Osteoblast (primary cell): ENCODE measurements around the gene CDH4. TPM values are rescaled to one million over a fixed set of nuclear protein-coding genes. Genes with fewer than 3 reads are reported as not detected.
A peak's percentile ranks its signal among the peaks of the same experiment; 100 is the strongest.

Experiments
- DNase-seq: peaks from one replicate; pipeline ENCODE4 v3.0.0; 2011; ENCODE audit warnings: low spot score, mixed read lengths; ENCODE audit not compliant: insufficient read length; ENCODE audit errors: missing footprints
- H2AFZ ChIP-seq: 2 replicates; pipeline ENCODE4 v1.6.0; 2011; ENCODE audit warnings: mild to moderate bottlenecking, low read length
- H3K27ac ChIP-seq: 2 replicates; pipeline ENCODE4 v1.5.1; 2011; ENCODE audit warnings: mild to moderate bottlenecking, low read depth, low read length, moderate library complexity
- H3K27me3 ChIP-seq: 2 replicates; pipeline ENCODE4 v1.6.0; 2012; ENCODE audit warnings: mild to moderate bottlenecking, control low read depth, inconsistent platforms, low read length, moderate library complexity; ENCODE audit not compliant: insufficient read depth
- H3K36me3 ChIP-seq: 2 replicates; pipeline ENCODE4 v1.5.1; 2011; ENCODE audit warnings: mild to moderate bottlenecking, low read length, control low read depth, moderate library complexity; ENCODE audit not compliant: insufficient read depth
- H3K4me1 ChIP-seq: 2 replicates; pipeline ENCODE4 v1.5.1; 2011; ENCODE audit warnings: mild to moderate bottlenecking, low read length, control low read depth, moderate library complexity; ENCODE audit not compliant: insufficient read depth
- H3K4me2 ChIP-seq: 2 replicates; pipeline ENCODE4 v1.6.0; 2011; ENCODE audit warnings: mild to moderate bottlenecking, low read length; ENCODE audit not compliant: insufficient read depth
- H3K4me3 ChIP-seq: fragments of 200-600 bp; sonication (generic); 3 replicates; pipeline ENCODE4 v1.5.1; 2012; ENCODE audit warnings: mild to moderate bottlenecking, low read length, inconsistent platforms; ENCODE audit not compliant: insufficient read depth
- H3K79me2 ChIP-seq: 2 replicates; pipeline ENCODE4 v1.6.0; 2012; ENCODE audit warnings: mild to moderate bottlenecking, low read length, control low read depth, inconsistent platforms; ENCODE audit not compliant: insufficient read depth
- H3K9me3 ChIP-seq: 2 replicates; pipeline ENCODE4 v1.5.1; 2011; ENCODE audit warnings: low read depth, low read length, control low read depth
- H4K20me1 ChIP-seq: 2 replicates; pipeline ENCODE4 v1.6.0; 2012; ENCODE audit warnings: mild to moderate bottlenecking, low read length, control low read depth; ENCODE audit not compliant: insufficient read depth
- CTCF ChIP-seq: IDR thresholded peaks from 2 replicates; pipeline ENCODE4 v1.5.1; 2011; ENCODE audit warnings: mild to moderate bottlenecking, low read depth, low read length, moderate library complexity; ENCODE audit errors: extremely low read depth
- total RNA-seq: library from RNA; depleted of rRNA; stranded (reverse); fragments of >200 nt; gene quantifications from 2 replicates; pipeline ENCODE4 v1.2.3, GENCODE V29; 2012

CDH4 gene
- total RNA-seq, 1 donor: 1.1 TPM

- no peaks in the 10 kb centered on the region for H3K36me3 ChIP-seq
- no peak overlapping the region for H2AFZ ChIP-seq
- no peak for TF ChIP-seq CTCF
- H3K27ac ChIP-seq: no peak overlapping the region
- H3K4me3 ChIP-seq: no peak overlapping the region
- DNase-seq: peak; percentile 35
- no peaks in the 10 kb centered on the region for H3K4me1 ChIP-seq
- H3K9me3 ChIP-seq: no peaks in the 10 kb centered on the region
- H3K4me2 ChIP-seq: no peak overlapping the region
- H3K79me2 ChIP-seq: no peaks in the 10 kb centered on the region
- peaks cover 23% of the 10 kb centered on the region for H3K27me3 ChIP-seq
- H4K20me1 ChIP-seq: no peaks in the 10 kb centered on the region
Measured at GRCh38 chr20:61967300-61967699, 715.2 kb downstream of the CDH4 start.

DNA sequence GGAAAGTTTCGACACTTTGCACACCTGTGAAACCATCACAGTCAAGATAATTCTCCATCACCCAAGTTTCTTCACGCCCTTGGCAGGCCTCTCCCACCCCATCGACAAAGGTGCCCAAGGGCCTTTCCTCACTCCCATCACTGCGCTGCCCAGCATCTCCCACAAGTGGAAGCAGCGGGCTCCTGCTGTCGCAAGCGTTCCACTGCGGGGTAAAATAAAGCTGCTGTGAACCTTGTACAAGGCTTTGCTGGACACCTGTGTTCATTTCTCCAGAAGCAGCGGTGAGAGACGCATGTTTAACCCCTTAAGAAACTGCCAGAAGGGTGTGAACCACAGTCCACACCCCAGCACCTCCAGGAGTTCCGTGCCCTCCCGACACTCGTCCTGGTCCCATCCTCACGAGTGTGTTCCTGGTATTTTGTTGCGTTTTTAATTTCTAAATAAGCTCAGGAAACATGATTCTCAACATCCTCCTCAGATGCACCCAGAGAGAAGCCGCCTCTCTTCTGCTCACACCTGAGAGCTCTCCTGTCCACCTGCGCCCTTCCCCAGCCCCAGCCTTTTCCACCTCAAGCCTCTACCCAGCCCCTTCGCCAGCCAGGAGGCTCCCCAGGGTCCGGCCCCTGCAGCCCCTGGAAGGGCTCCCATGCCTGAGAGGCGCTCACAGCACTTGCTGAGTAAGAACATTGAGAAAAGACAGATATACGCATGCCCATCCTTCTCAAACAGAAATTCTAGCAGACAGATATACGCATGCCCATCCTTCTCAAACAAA is 716.2 kb downstream of the CDH4 start:
- H3K27ac ChIP-seq: no peak overlapping the region
- H3K4me1 ChIP-seq: no peaks in the 10 kb centered on the region
- no peak for TF ChIP-seq CTCF
- H3K4me2 ChIP-seq: no peak overlapping the region
- no peaks in the 10 kb centered on the region for H3K79me2 ChIP-seq
- no peaks in the 10 kb centered on the region for H3K36me3 ChIP-seq
- H4K20me1 ChIP-seq: no peaks in the 10 kb centered on the region
- H3K27me3 ChIP-seq: peaks cover 23% of the 10 kb centered on the region
- peak; percentile 86 for DNase-seq
- H3K9me3 ChIP-seq: no peaks in the 10 kb centered on the region
- no peak overlapping the region for H2AFZ ChIP-seq
- H3K4me3 ChIP-seq: no peak overlapping the region

GRCh38 chr20:61968932-61969331 is 716.9 kb downstream of the CDH4 start:
- no peak overlapping the region for H3K4me2 ChIP-seq
- H3K9me3 ChIP-seq: no peaks in the 10 kb centered on the region
- peaks cover 23% of the 10 kb centered on the region for H3K27me3 ChIP-seq
- no peak for TF ChIP-seq CTCF
- no peak overlapping the region for H3K27ac ChIP-seq
- H3K4me3 ChIP-seq: no peak overlapping the region
- H2AFZ ChIP-seq: no peak overlapping the region
- no peaks in the 10 kb centered on the region for H4K20me1 ChIP-seq
- H3K4me1 ChIP-seq: no peaks in the 10 kb centered on the region
- H3K36me3 ChIP-seq: no peaks in the 10 kb centered on the region
- no peaks in the 10 kb centered on the region for H3K79me2 ChIP-seq
- DNase-seq: peak; percentile 74

DNA sequence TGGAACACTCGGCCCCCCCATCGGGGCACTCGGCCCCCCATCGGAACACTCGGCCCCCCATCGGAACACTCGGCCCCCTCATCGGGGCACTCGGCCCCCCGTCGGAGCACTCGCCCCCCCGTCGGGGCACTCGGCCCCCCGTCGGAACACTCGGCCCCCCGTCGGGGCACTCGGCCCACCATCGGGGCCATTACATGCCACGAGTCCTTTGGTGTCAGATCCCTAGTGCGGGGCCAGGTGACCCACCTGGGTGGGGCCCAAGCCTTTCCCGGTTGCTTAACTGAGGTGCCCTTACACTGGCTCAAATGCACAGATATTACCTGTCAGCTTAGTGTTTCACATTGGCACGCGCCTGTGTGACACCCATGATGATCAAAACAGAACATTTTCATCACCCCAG is 717.7 kb downstream of the CDH4 start:
- no peaks in the 10 kb centered on the region for H3K4me1 ChIP-seq
- no peaks in the 10 kb centered on the region for H3K79me2 ChIP-seq
- no peak overlapping the region for H3K27ac ChIP-seq
- TF ChIP-seq CTCF: no peak
- DNase-seq: peak; percentile 68
- H3K36me3 ChIP-seq: peaks cover 1% of the 10 kb centered on the region
- H3K9me3 ChIP-seq: no peaks in the 10 kb centered on the region
- no peaks in the 10 kb centered on the region for H4K20me1 ChIP-seq
- no peak overlapping the region for H3K4me2 ChIP-seq
- H3K4me3 ChIP-seq: no peak overlapping the region
- H3K27me3 ChIP-seq: peaks cover 16% of the 10 kb centered on the region
- H2AFZ ChIP-seq: no peak overlapping the region
